Keratinocyte (primary cell): ENCODE measurements around the gene USP13. TPM values are rescaled to one million over a fixed set of nuclear protein-coding genes. Genes with fewer than 3 reads are reported as not detected.

ENCODE experiments used
- DNase-seq: peaks from one replicate; pipeline ENCODE4 v3.0.0-alpha.2; 2011; ENCODE audit warnings: low read depth, missing footprints, low spot score
- FAIRE-seq: peaks from 2 replicates; lab custom pipeline; 2011; peaks lifted over from hg19 to GRCh38; lab: Jason Lieb, UNC
- H2AFZ ChIP-seq: 2 replicates; pipeline ENCODE4 v1.6.0; 2012; ENCODE audit warnings: low read length, control low read depth, inconsistent platforms; ENCODE audit not compliant: control insufficient read depth
- H3K27ac ChIP-seq: 2 replicates; pipeline ENCODE4 v1.5.1; 2011; ENCODE audit warnings: low read length; ENCODE audit not compliant: control insufficient read depth, insufficient read depth
- H3K27me3 ChIP-seq: 3 replicates; pipeline ENCODE4 v1.6.0; 2011; ENCODE audit warnings: low read length; ENCODE audit not compliant: control insufficient read depth, insufficient read depth; ENCODE audit errors: extremely low read depth
- H3K36me3 ChIP-seq, 2 experiments: 2 replicates in 1 of 2; 3 replicates in 1 of 2; pipeline ENCODE4 v1.5.1; 2011; ENCODE audit warnings: low read length in 2 of 2, mild to moderate bottlenecking in 1 of 2; ENCODE audit not compliant: control insufficient read depth in 2 of 2, insufficient read depth in 2 of 2; ENCODE audit errors: extremely low read depth in 1 of 2
- H3K4me1 ChIP-seq: 3 replicates; pipeline ENCODE4 v1.5.1; 2011; ENCODE audit warnings: low read length; ENCODE audit not compliant: control insufficient read depth, insufficient read depth; ENCODE audit errors: extremely low read depth
- H3K4me2 ChIP-seq: 3 replicates; pipeline ENCODE4 v1.6.0; 2011; ENCODE audit warnings: low read depth, low read length; ENCODE audit not compliant: control insufficient read depth, insufficient read depth; ENCODE audit errors: extremely low read depth
- H3K4me3 ChIP-seq, 3 experiments: fragments of 200-600 bp in 1 of 3; sonication (generic) in 1 of 3; 2 replicates in 2 of 3; 3 replicates in 1 of 3; pipeline ENCODE4 v1.5.1; 2011 to 2016; ENCODE audit warnings: low read length in 3 of 3, mild to moderate bottlenecking in 3 of 3, control low read depth in 2 of 3, inconsistent platforms in 1 of 3, low read depth in 1 of 3, mixed read lengths in 1 of 3, mixed run types in 1 of 3, moderate library complexity in 1 of 3; ENCODE audit not compliant: control insufficient read depth in 2 of 3, insufficient read depth in 2 of 3; ENCODE audit errors: extremely low read depth in 1 of 3
- H3K79me2 ChIP-seq: 2 replicates; pipeline ENCODE4 v1.6.0; 2012; ENCODE audit warnings: low read length; ENCODE audit not compliant: control insufficient read depth, insufficient read depth
- H3K9ac ChIP-seq: 3 replicates; pipeline ENCODE4 v1.6.0; 2011; ENCODE audit warnings: low read length; ENCODE audit not compliant: control insufficient read depth, insufficient read depth; ENCODE audit errors: extremely low read depth
- H3K9me1 ChIP-seq: 3 replicates; pipeline ENCODE4 v1.6.0; 2011; ENCODE audit warnings: low read length; ENCODE audit not compliant: control insufficient read depth, insufficient read depth; ENCODE audit errors: extremely low read depth
- H3K9me3 ChIP-seq: 2 replicates; pipeline ENCODE4 v1.5.1; 2012; ENCODE audit warnings: low read depth, low read length; ENCODE audit not compliant: control insufficient read depth
- H4K20me1 ChIP-seq: 3 replicates; pipeline ENCODE4 v1.6.0; 2011; ENCODE audit warnings: low read length; ENCODE audit not compliant: control insufficient read depth, insufficient read depth; ENCODE audit errors: extremely low read depth
- CTCF ChIP-seq, 3 experiments: IDR thresholded peaks in 1 of 3; conservative IDR thresholded peaks in 1 of 3; optimal IDR thresholded peaks in 1 of 3; 2 replicates in 2 of 3; 3 replicates in 1 of 3; pipeline versions ENCODE3 to v1.5.1; 2011; ENCODE audit warnings: low read length in 3 of 3, mild to moderate bottlenecking in 3 of 3, moderate library complexity in 2 of 3, control low read depth in 1 of 3, inconsistent platforms in 1 of 3; ENCODE audit not compliant: insufficient read depth in 2 of 3; ENCODE audit errors: extremely low read depth in 1 of 3
- EZH2 ChIP-seq: IDR thresholded peaks from one replicate; pipeline ENCODE4 v1.6.1; 2012; ENCODE audit warnings: inconsistent platforms, mild to moderate bottlenecking, low read length, moderate library complexity
- dilution Hi-C: fragments of 300-500 bp; cut with MboI; formaldehyde crosslinking; loops from one replicate; pipeline ENCODE4 v1.7.0; 2020; ENCODE audit warnings: low sequenced_read_pairs; ENCODE audit not compliant: extremely low pct_ligation_motif_present
- polyA plus RNA-seq, 5 experiments: library from polyadenylated mRNA; depleted of rRNA in 3 of 5; stranded (reverse) in 3 of 5; stranded (forward) in 1 of 5; unstranded in 1 of 5; fragments of >200 nt; gene quantifications; 1 replicate in 1 of 5; 2 replicates in 3 of 5; 3 replicates in 1 of 5; pipeline versions ENCODE4 v1.2.1 to v1.2.3, GENCODE V29; 2011 to 2012; ENCODE audit warnings: missing spikeins in 2 of 5, low read depth in 1 of 5, low replicate concordance in 1 of 5

USP13 gene
- polyA plus RNA-seq, 1 donor (not counting 4 experiments of a cell fraction or from before 2014, with no cell fraction given) = 3.3 TPM

- DNase-seq = no peak
- H3K4me3 ChIP-seq = peak overlapping the region; percentile 80 to 90 (median 83)
- no peaks in the 10 kb centered on the region for H3K9me1 ChIP-seq
- H3K9me3 ChIP-seq = no peaks in the 10 kb centered on the region
- dilution Hi-C loops = no loop called here
- H2AFZ ChIP-seq = peak overlapping the region; percentile 97
- peak overlapping the region; percentile 88 for H3K4me2 ChIP-seq
- no peaks in the 10 kb centered on the region for H3K36me3 ChIP-seq
- H4K20me1 ChIP-seq = no peaks in the 10 kb centered on the region
- H3K79me2 ChIP-seq = peaks cover 14% of the 10 kb centered on the region
- H3K27me3 ChIP-seq = no peaks in the 10 kb centered on the region
- no peak for FAIRE-seq
- H3K4me1 ChIP-seq = peaks cover 11% of the 10 kb centered on the region
- peak overlapping the region; percentile 81 for H3K9ac ChIP-seq
- H3K27ac ChIP-seq = peak overlapping the region; percentile 64
- TF ChIP-seq EZH2 (no peak), CTCF (optimal IDR thresholded peaks at IDR 0.05 in 1 of 3, IDR thresholded peaks at IDR 0.05 in 1 of 3, conservative IDR thresholded peaks at IDR 0.05 in 1 of 3; ENCODE audit: extremely low read depth in 1 of 3, insufficient read depth in 2 of 3, low read length in 3 of 3) (peak; percentile 7 to 38 (median 23))
These were observed 407 bp downstream of the USP13 start for GRCh38 chr3:179653096-179653797.

- FAIRE-seq (no peak), DNase-seq (no peak)
- peaks cover 11% of the 10 kb centered on the region for H3K4me1 ChIP-seq
- TF ChIP-seq CTCF (optimal IDR thresholded peaks at IDR 0.05 in 1 of 3, IDR thresholded peaks at IDR 0.05 in 1 of 3, conservative IDR thresholded peaks at IDR 0.05 in 1 of 3; ENCODE audit: extremely low read depth in 1 of 3, insufficient read depth in 2 of 3, low read length in 3 of 3) (no peak), EZH2 (no peak)
- no peak overlapping the region for H3K27ac ChIP-seq
- H2AFZ ChIP-seq = no peak overlapping the region
- H3K27me3 ChIP-seq = no peaks in the 10 kb centered on the region
- H3K4me2 ChIP-seq = no peak overlapping the region
- H3K9me3 ChIP-seq = no peaks in the 10 kb centered on the region
- H3K36me3 ChIP-seq = no peaks in the 10 kb centered on the region
- H3K9ac ChIP-seq = no peak overlapping the region
- no peaks in the 10 kb centered on the region for H4K20me1 ChIP-seq
- no peak overlapping the region for H3K4me3 ChIP-seq
- dilution Hi-C loops = no loop called here
- no peaks in the 10 kb centered on the region for H3K9me1 ChIP-seq
- peaks cover 14% of the 10 kb centered on the region for H3K79me2 ChIP-seq
These were observed 2.4 kb downstream of the USP13 start for GRCh38 chr3:179655236-179655635.
